WTC11 (cell line): Measurements from ENCODE around the gene JAZF1. TPM values are rescaled to one million over a fixed set of nuclear protein-coding genes. Genes with fewer than 3 reads are reported as not detected.

ENCODE experiments used
- ATAC-seq: fragments of 200-7000 bp; cut with Tn5 transposase; 2 replicates; pipeline ENCODE4 v1.10.0; 2021; ENCODE audit warnings: mild to moderate bottlenecking, moderate library complexity
- CTCF ChIA-PET: fragments of 300-600 bp; sonication (Branson Sonifier 250); formaldehyde crosslinking; loops from one replicate; lab custom pipeline; 2021; ENCODE audit warnings: antibody characterized with exemption; lab: Charles Lee
- POLR2A ChIA-PET: fragments of 350-600 bp; sonication (Branson Sonifier 250); formaldehyde crosslinking; loops from one replicate; lab custom pipeline; 2021; ENCODE audit warnings: antibody characterized with exemption; lab: Charles Lee
- DNase-seq: peaks from one replicate; pipeline ENCODE4 v3.0.0; 2021; ENCODE audit warnings: low spot score
- H3K27ac Mint-ChIP-seq: 2 replicates; pipeline ENCODE4 v1.8.0; 2021; ENCODE audit warnings: mixed read lengths
- H3K27me3 Mint-ChIP-seq: 2 replicates; pipeline ENCODE4 v1.8.0; 2021; ENCODE audit warnings: low read depth, mild to moderate bottlenecking, moderate library complexity, mixed read lengths
- H3K36me3 Mint-ChIP-seq: 2 replicates; pipeline ENCODE4 v1.8.0; 2021; ENCODE audit warnings: mixed read lengths
- H3K4me1 Mint-ChIP-seq: 2 replicates; pipeline ENCODE4 v1.8.0; 2022; ENCODE audit warnings: mixed read lengths
- H3K4me3 Mint-ChIP-seq: 2 replicates; pipeline ENCODE4 v1.8.0; 2021; ENCODE audit warnings: mild to moderate bottlenecking, moderate library complexity, mixed read lengths
- H3K9me3 Mint-ChIP-seq: 2 replicates; pipeline ENCODE4 v1.8.0; 2021; ENCODE audit warnings: mixed read lengths
- ATF1 ChIP-seq: sonication (generic); formaldehyde crosslinking; IDR thresholded peaks from 2 replicates; pipeline ENCODE4 v1.8.1; 2023; ENCODE audit warnings: mild to moderate bottlenecking, moderate library complexity, missing genetic modification reagents
- ESRRA ChIP-seq: sonication (generic); formaldehyde crosslinking; IDR thresholded peaks from 2 replicates; pipeline ENCODE4 v1.8.1; 2022; ENCODE audit warnings: mild to moderate bottlenecking, missing genetic modification reagents, borderline replicate concordance
- FOXP1 ChIP-seq: sonication (generic); formaldehyde crosslinking; IDR thresholded peaks from 2 replicates; pipeline ENCODE4 v1.8.0; 2022; ENCODE audit warnings: missing genetic modification reagents, mild to moderate bottlenecking, moderate library complexity, borderline replicate concordance
- HMGA2 ChIP-seq: fragments of 250-450 bp; sonication (Bioruptor Pico); IDR thresholded peaks from 2 replicates; pipeline ENCODE4 v1.4.0; 2021; ENCODE audit warnings: mild to moderate bottlenecking, moderate library complexity
- IRF2 ChIP-seq: sonication (generic); formaldehyde crosslinking; IDR thresholded peaks from 2 replicates; pipeline ENCODE4 v1.8.0; 2022; ENCODE audit warnings: low read depth, missing genetic modification reagents, borderline replicate concordance
- KAT7 ChIP-seq: sonication (generic); formaldehyde crosslinking; IDR thresholded peaks from 2 replicates; pipeline ENCODE4 v1.8.1; 2023; ENCODE audit warnings: missing genetic modification reagents, mild to moderate bottlenecking, borderline replicate concordance
- MYBL2 ChIP-seq: sonication (generic); formaldehyde crosslinking; IDR thresholded peaks from 2 replicates; pipeline ENCODE4 v1.8.1; 2023; ENCODE audit warnings: mild to moderate bottlenecking, moderate library complexity, missing genetic modification reagents
- RORB ChIP-seq: fragments of 250-450 bp; sonication (Bioruptor Pico); IDR thresholded peaks from 2 replicates; pipeline ENCODE4 v1.9.0; 2021; ENCODE audit warnings: mild to moderate bottlenecking
- SOX15 ChIP-seq: fragments of 250-450 bp; sonication (Bioruptor Pico); IDR thresholded peaks from 2 replicates; pipeline ENCODE4 v1.9.0; 2021; ENCODE audit warnings: mild to moderate bottlenecking
- ZNF416 ChIP-seq: fragments of 250-450 bp; sonication (Bioruptor Pico); IDR thresholded peaks from 2 replicates; pipeline ENCODE4 v1.9.0; 2021; ENCODE audit warnings: mild to moderate bottlenecking, inconsistent platforms
- ZNF423 ChIP-seq: fragments of 250-450 bp; sonication (Bioruptor Pico); IDR thresholded peaks from 2 replicates; pipeline ENCODE4 v2.1.2; 2022; ENCODE audit warnings: mild to moderate bottlenecking, moderate library complexity
- total RNA-seq: library from RNA; stranded (reverse); gene quantifications from 3 replicates; pipeline ENCODE4 v1.2.3, GENCODE V29; 2021
- TF ChIP-seq, protein P1 (sequence below): sonication (generic); formaldehyde crosslinking; IDR thresholded peaks from 2 replicates; pipeline ENCODE4 v1.8.0; 2022; ENCODE audit warnings: mild to moderate bottlenecking, missing genetic modification reagents
- TF ChIP-seq, protein P2 (sequence below): sonication (generic); formaldehyde crosslinking; IDR thresholded peaks from 2 replicates; pipeline ENCODE4 v1.8.1; 2022; ENCODE audit warnings: low read depth, mild to moderate bottlenecking, moderate library complexity, missing genetic modification reagents, borderline replicate concordance
- TF ChIP-seq, protein P3 (sequence below): fragments of 250-450 bp; sonication (Bioruptor Pico); IDR thresholded peaks from 2 replicates; pipeline ENCODE4 v1.9.0; 2021; ENCODE audit warnings: moderate library complexity, mild to moderate bottlenecking, inconsistent platforms, borderline replicate concordance
- TF ChIP-seq, protein P4 (sequence below): fragments of 250-450 bp; sonication (Bioruptor Pico); IDR thresholded peaks from 2 replicates; pipeline ENCODE4 v1.9.0; 2021; ENCODE audit warnings: mild to moderate bottlenecking
- TF ChIP-seq, protein P5 (sequence below): sonication (generic); formaldehyde crosslinking; IDR thresholded peaks from 2 replicates; pipeline ENCODE4 v1.8.0; 2023; ENCODE audit warnings: missing genetic modification reagents
- TF ChIP-seq, protein P6 (sequence below): sonication (generic); formaldehyde crosslinking; conservative IDR thresholded peaks from 2 replicates; pipeline ENCODE4 v1.8.1; 2023; ENCODE audit warnings: mild to moderate bottlenecking, low read depth, missing genetic modification reagents, moderate library complexity
- TF ChIP-seq, protein P7 (sequence below): sonication (generic); formaldehyde crosslinking; IDR thresholded peaks from 2 replicates; pipeline ENCODE4 v1.8.1; 2023; ENCODE audit warnings: mild to moderate bottlenecking, missing genetic modification reagents, moderate library complexity

Gene JAZF1
- total RNA-seq, 1 experiment from 2014 or later = 19.0 TPM

DNA sequence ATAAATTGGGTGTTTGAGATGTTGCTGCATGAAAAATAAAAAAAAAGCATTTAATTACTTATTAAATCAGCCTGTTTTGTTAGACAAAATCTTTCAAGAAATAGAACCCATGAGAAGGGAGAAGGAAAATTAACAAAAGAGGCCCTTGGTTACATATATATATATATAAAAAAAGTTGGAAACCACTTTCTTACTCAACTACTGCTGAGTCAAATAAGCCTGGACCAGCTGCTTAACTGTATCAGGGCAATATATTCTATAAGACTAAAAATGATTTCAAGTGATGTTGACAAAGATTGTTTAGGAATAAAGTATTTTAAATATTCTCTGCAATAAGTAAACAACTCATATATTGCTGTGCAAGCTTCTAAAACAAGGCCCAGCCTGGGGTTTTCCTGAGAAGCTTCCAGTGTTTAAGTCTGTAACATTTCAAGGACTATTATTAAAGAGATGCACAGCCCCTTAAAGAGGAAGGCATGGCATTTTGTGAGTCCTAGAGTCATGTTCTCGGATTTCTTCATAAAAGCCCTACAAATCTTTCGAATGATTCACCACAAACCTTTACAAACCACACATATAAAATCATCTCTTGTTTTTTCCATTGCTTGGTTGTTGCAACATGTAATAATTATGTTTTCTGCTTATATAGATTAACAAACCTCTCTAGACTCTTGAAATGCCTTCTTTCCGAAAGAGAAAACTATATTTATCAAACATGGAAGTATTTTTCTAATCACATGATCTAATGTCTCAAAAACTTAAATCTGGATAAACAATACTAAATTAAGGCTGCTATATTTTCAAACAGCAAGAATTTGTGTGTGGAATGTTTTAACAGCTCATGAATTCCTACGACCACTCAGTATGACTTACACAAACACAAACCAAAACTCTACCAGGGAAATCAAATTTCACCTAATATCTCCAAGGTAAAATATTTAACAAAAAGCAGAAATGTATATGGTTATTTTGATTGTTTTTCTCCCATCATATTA, 14.3 kb downstream of the JAZF1 start (continued):
- TF ChIP-seq, protein P1, sequence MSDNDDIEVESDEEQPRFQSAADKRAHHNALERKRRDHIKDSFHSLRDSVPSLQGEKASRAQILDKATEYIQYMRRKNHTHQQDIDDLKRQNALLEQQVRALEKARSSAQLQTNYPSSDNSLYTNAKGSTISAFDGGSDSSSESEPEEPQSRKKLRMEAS (CRISPR knock-in tag) = no peak
- TF ChIP-seq, protein P2, sequence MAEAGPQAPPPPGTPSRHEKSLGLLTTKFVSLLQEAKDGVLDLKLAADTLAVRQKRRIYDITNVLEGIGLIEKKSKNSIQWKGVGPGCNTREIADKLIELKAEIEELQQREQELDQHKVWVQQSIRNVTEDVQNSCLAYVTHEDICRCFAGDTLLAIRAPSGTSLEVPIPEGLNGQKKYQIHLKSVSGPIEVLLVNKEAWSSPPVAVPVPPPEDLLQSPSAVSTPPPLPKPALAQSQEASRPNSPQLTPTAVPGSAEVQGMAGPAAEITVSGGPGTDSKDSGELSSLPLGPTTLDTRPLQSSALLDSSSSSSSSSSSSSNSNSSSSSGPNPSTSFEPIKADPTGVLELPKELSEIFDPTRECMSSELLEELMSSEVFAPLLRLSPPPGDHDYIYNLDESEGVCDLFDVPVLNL = no peak
- TF ChIP-seq KAT7 (CRISPR knock-in tag) (no peak), ZNF423 (CRISPR knock-in tag) (no peak), IRF2 (CRISPR knock-in tag) (no peak)
- TF ChIP-seq, protein P3, sequence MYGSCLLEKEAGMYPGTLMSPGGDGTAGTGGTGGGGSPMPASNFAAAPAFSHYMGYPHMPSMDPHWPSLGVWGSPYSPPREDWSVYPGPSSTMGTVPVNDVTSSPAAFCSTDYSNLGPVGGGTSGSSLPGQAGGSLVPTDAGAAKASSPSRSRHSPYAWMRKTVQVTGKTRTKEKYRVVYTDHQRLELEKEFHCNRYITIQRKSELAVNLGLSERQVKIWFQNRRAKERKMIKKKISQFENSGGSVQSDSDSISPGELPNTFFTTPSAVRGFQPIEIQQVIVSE (CRISPR knock-in tag) = no peak

DNA sequence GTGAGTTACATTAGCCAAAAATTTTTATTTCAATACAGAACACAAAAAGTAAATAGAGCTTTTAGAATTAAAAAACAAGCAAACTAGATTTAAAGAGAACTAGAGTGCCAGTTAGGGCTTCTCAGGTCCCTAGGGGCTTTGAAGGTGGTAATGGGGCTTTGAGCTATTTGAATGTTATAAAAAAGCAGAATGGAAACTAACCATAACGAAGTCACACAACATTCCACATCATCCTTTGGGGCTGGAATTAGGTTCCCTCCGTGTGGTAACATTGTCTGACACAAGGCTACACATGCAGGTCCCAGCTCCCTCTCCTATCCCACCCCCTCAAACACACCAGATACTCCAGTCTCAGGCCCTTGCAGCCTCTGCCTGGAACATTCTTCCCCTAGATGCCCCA, 15.3 kb downstream of the JAZF1 start:
- Mint-ChIP-seq H3K9me3 (no peaks in the 10 kb centered on the region), H3K4me1 (peaks cover 47% of the 10 kb centered on the region), H3K27me3 (no peaks in the 10 kb centered on the region), H3K4me3 (no peak overlapping the region), H3K36me3 (no peaks in the 10 kb centered on the region), H3K27ac (peak overlapping the region; percentile 30; the same call in 1 of the 2 replicates)
- ChIA-PET CTCF (interaction anchor here (1.3 kb wide), 1 partner anchor 21 kb away, joined by 4 read pairs; no protein-coding TSS in a partner anchor), POLR2A (no interaction called here)
- ATAC-seq = no peak
- TF ChIP-seq HMGA2 (no peak), ZNF416 (no peak), ESRRA (CRISPR knock-in tag) (no peak), KAT7 (CRISPR knock-in tag) (no peak), FOXP1 (CRISPR knock-in tag) (no peak), RORB (CRISPR knock-in tag) (no peak)
- TF ChIP-seq, protein P4, sequence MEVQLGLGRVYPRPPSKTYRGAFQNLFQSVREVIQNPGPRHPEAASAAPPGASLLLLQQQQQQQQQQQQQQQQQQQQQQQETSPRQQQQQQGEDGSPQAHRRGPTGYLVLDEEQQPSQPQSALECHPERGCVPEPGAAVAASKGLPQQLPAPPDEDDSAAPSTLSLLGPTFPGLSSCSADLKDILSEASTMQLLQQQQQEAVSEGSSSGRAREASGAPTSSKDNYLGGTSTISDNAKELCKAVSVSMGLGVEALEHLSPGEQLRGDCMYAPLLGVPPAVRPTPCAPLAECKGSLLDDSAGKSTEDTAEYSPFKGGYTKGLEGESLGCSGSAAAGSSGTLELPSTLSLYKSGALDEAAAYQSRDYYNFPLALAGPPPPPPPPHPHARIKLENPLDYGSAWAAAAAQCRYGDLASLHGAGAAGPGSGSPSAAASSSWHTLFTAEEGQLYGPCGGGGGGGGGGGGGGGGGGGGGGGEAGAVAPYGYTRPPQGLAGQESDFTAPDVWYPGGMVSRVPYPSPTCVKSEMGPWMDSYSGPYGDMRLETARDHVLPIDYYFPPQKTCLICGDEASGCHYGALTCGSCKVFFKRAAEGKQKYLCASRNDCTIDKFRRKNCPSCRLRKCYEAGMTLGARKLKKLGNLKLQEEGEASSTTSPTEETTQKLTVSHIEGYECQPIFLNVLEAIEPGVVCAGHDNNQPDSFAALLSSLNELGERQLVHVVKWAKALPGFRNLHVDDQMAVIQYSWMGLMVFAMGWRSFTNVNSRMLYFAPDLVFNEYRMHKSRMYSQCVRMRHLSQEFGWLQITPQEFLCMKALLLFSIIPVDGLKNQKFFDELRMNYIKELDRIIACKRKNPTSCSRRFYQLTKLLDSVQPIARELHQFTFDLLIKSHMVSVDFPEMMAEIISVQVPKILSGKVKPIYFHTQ (CRISPR knock-in tag) = no peak
- DNase-seq = no peak

DNA sequence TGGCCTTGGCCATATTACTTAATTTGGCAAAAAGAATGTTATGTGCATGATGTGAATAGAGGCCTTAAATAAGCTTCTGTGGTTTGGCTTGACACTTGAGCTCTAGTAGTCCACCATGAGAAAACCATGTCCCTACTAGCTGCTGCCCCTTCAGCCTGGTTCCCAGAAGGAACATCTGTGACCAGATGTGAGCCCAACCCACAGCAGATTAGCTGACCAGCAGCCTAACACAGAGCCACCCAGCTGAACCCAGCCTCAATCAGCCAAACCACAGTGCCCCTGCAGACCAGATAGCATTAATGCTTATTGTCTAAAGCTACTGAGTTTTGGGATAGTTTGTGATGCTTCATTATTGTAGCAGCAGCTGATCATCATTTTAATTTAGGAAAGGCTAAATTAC, 16.6 kb downstream of the JAZF1 start:
- ChIA-PET POLR2A (no interaction called here), CTCF (interaction anchor here (1.1 to 2.5 kb wide), 2 partner anchors 66 to 70 kb away, joined by 5 to 6 read pairs; no protein-coding TSS in a partner anchor)
- ATAC-seq (peak; percentile 50), DNase-seq (no peak)
- H3K4me3 Mint-ChIP-seq = no peak overlapping the region
- no peak overlapping the region for H3K27ac Mint-ChIP-seq
- H3K36me3 Mint-ChIP-seq = peaks cover 8% of the 10 kb centered on the region; the same call in 1 of the 2 replicates
- H3K4me1 Mint-ChIP-seq = peaks cover 43% of the 10 kb centered on the region
- no peaks in the 10 kb centered on the region for H3K9me3 Mint-ChIP-seq
- H3K27me3 Mint-ChIP-seq = no peaks in the 10 kb centered on the region
- TF ChIP-seq, protein P4 (CRISPR knock-in tag) = no peak
- TF ChIP-seq, protein P5, sequence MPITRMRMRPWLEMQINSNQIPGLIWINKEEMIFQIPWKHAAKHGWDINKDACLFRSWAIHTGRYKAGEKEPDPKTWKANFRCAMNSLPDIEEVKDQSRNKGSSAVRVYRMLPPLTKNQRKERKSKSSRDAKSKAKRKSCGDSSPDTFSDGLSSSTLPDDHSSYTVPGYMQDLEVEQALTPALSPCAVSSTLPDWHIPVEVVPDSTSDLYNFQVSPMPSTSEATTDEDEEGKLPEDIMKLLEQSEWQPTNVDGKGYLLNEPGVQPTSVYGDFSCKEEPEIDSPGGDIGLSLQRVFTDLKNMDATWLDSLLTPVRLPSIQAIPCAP (CRISPR knock-in tag) = no peak
- no peak for TF ChIP-seq ATF1
- TF ChIP-seq, protein P6, sequence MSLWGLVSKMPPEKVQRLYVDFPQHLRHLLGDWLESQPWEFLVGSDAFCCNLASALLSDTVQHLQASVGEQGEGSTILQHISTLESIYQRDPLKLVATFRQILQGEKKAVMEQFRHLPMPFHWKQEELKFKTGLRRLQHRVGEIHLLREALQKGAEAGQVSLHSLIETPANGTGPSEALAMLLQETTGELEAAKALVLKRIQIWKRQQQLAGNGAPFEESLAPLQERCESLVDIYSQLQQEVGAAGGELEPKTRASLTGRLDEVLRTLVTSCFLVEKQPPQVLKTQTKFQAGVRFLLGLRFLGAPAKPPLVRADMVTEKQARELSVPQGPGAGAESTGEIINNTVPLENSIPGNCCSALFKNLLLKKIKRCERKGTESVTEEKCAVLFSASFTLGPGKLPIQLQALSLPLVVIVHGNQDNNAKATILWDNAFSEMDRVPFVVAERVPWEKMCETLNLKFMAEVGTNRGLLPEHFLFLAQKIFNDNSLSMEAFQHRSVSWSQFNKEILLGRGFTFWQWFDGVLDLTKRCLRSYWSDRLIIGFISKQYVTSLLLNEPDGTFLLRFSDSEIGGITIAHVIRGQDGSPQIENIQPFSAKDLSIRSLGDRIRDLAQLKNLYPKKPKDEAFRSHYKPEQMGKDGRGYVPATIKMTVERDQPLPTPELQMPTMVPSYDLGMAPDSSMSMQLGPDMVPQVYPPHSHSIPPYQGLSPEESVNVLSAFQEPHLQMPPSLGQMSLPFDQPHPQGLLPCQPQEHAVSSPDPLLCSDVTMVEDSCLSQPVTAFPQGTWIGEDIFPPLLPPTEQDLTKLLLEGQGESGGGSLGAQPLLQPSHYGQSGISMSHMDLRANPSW = no peak
- TF ChIP-seq, protein P7, sequence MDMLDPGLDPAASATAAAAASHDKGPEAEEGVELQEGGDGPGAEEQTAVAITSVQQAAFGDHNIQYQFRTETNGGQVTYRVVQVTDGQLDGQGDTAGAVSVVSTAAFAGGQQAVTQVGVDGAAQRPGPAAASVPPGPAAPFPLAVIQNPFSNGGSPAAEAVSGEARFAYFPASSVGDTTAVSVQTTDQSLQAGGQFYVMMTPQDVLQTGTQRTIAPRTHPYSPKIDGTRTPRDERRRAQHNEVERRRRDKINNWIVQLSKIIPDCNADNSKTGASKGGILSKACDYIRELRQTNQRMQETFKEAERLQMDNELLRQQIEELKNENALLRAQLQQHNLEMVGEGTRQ (CRISPR knock-in tag) = no peak
- no peak for TF ChIP-seq MYBL2 (CRISPR knock-in tag)
- TF ChIP-seq, protein P1 (CRISPR knock-in tag) = no peak
- no peak for TF ChIP-seq SOX15 (CRISPR knock-in tag)
